Right cardiac atrium (tissue), 5 donors: Measurements from ENCODE around the gene RAB11FIP4. TPM values are rescaled to one million over a fixed set of nuclear protein-coding genes. Genes with fewer than 3 reads are reported as not detected.
A peak's percentile ranks its signal among the peaks of the same experiment; 100 is the strongest.

Experiments used
- ATAC-seq, 2 donors: fragments of 200-7000 bp; cut with Tn5 transposase; one replicate each; pipeline versions ENCODE4 v1.8.0 to v1.9.1; 2020; ENCODE audit warnings: moderate library complexity in 2 of 2, mild to moderate bottlenecking in 1 of 2
- DNase-seq, 3 donors: peaks; one replicate each; pipeline ENCODE4 v3.0.0-alpha.2; 2020
- H3K27ac ChIP-seq: one replicate; pipeline ENCODE4 v1.5.1; 2013; ENCODE audit warnings: mild to moderate bottlenecking, low read length, control low read depth, moderate library complexity
- H3K27me3 ChIP-seq: one replicate; pipeline ENCODE4 v1.6.1; 2013; ENCODE audit not compliant: control insufficient read depth, insufficient read depth
- H3K4me1 ChIP-seq: one replicate; pipeline ENCODE4 v1.6.1; 2013; ENCODE audit warnings: low read length; ENCODE audit not compliant: control insufficient read depth, insufficient read depth
- H3K4me3 ChIP-seq: one replicate; pipeline ENCODE4 v1.5.1; 2013; ENCODE audit warnings: low read length, control low read depth
- H3K9me3 ChIP-seq: one replicate; pipeline ENCODE4 v1.6.1; 2013; ENCODE audit warnings: low read length; ENCODE audit not compliant: control insufficient read depth
- WGBS: extraction: QIAGEN DNeasy Blood & Tissue Kit; methylation state at CpG from one replicate; pipeline ENCODE4 v1.1.7; 2013; 5-methylcytosine and 5-hydroxymethylcytosine counted together
- intact Hi-C, 4 donors: fragments of 100-400 bp; cut with DNase I; formaldehyde crosslinking; loops; one replicate each; pipeline versions ENCODE4 v1.11.0 to v1.14.0; 2022 to 2023
- microRNA-seq, 2 donors: library from miRNA; unstranded; fragments of <30 nt; microRNA quantifications; one replicate each; pipeline ENCODE4 v1.2.0, GENCODE V29; 2020 to 2021
- polyA plus RNA-seq: library from polyadenylated mRNA; stranded (reverse); fragments of 200-250 nt; gene quantifications from one replicate; pipeline ENCODE4 v1.2.3, GENCODE V29; 2013
- total RNA-seq, 4 donors: library from RNA; stranded (reverse); fragmentation: NEBNext Ultra II Directional; extraction: Animal tissue kit (Norgen Biotek cat#: 25700); gene quantifications; one replicate each; pipeline ENCODE4 v1.2.1, GENCODE V29; 2021
- donor health status: healthy with polysubstance abuse.
- donor health status: DM: no; HTN: yes; CAD: no.
- donor health status: DM: no; HTN: no; CAD: no.
- donor health status: DM: no; HTN: yes; CAD: no; lungs with severe emphysema.
- donor health status: DM: yes; HTN: yes; CAD: no.

The RAB11FIP4 gene
- total and polyA plus RNA-seq, 5 donors: 2.8 to 12.3 (median 7.7) TPM

DNA sequence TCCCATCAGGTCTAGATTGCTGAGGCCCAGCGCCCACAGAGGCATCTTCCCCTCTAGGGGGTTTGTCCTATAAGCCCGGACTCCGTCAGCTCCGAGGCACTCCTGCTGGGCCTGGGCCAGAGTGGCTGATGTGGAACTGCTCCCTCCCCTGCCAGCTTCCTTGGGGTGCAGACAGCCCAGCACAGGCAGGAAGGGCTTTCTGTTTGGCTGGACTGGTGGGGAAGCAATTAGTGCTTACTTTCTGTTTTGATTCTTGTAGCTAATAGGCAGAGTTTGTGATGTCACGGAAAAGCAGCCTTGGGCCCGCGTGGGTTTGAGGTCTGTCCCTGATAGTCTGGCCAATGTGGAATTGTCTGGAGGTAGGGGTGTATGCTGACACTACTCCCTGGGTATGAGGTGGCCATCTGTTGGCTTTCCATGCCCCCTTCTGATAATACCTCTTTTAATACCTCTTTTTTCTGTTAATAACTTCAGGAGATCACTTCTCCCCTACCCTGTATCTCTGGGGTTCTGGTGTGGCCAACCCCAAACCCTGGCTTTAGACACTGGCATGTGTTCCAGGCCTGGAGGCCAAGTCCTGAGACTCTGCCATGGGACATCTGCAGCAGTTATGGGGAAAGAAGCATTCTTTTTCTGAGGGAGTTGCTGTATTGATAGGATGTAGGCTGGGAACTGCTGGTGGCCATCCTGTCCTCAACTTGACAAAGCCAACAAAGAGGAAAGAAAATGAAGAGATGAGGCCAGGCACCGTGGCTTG, 190.9 kb downstream of the RAB11FIP4 start:
- Histone ChIP-seq H3K27ac (peak overlapping the region; percentile 70), H3K4me3 (no peak overlapping the region), H3K9me3 (no peaks in the 10 kb centered on the region), H3K4me1 (peaks cover 16% of the 10 kb centered on the region), H3K27me3 (no peaks in the 10 kb centered on the region)
- DNase-seq (peak; percentile 70 to 90 (median 88)), ATAC-seq (peak; percentile 76 to 79)
- WGBS: 29% methylated on average over 8 of the region's 8 CpGs
- intact Hi-C loops: no loop called here

DNA sequence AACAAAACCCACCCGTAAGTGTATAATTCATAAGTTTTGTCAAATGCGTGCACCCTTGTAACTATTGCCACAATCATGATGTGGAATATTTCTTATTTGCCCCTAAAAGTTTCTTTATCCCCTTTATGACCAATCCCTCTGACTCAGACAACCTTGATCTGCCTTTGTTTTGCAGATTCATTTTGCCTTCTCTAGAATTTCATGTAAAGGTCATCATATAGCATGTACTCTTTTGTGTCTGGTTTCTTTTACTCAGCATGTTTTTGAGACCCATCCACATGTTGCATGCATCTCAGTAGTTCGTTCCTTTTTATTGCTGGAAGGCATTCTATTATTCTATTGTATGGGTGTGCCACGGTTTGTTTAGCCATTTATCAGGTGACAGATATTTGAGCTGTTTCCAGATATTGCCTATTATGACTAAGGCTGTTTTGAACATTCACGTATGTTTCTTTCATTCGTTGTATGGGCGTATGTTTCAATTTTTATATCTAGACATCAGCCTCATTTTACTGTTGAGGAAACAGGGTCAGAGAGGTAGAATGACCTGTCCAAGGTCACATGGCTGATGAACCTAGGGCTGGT, 192.4 kb downstream of the RAB11FIP4 start:
- Histone ChIP-seq H3K4me3 (no peak overlapping the region), H3K27ac (no peak overlapping the region), H3K9me3 (no peaks in the 10 kb centered on the region), H3K27me3 (no peaks in the 10 kb centered on the region), H3K4me1 (peaks cover 16% of the 10 kb centered on the region)
- no peak for ATAC-seq
- 82% methylated on average over 7 of the region's 7 CpGs for WGBS
- no peak for DNase-seq
- intact Hi-C loops: no loop called here

- no peak overlapping the region for H3K4me3 ChIP-seq
- intact Hi-C loops: no loop called here
- WGBS: 95% methylated on average over 6 of the region's 6 CpGs
- no peak overlapping the region for H3K27ac ChIP-seq
- H3K9me3 ChIP-seq: no peaks in the 10 kb centered on the region
- DNase-seq: no peak
- no peak for ATAC-seq
- H3K27me3 ChIP-seq: no peaks in the 10 kb centered on the region
- H3K4me1 ChIP-seq: peaks cover 16% of the 10 kb centered on the region
These were observed 193.2 kb downstream of the RAB11FIP4 start for GRCh38 chr17:31584438-31585279.

GRCh38 chr17:31585280-31585630, 193.8 kb downstream of the RAB11FIP4 start:
- Histone ChIP-seq H3K4me1 (peaks cover 16% of the 10 kb centered on the region), H3K27me3 (no peaks in the 10 kb centered on the region), H3K4me3 (no peak overlapping the region), H3K9me3 (no peaks in the 10 kb centered on the region), H3K27ac (no peak overlapping the region)
- ATAC-seq (no peak), DNase-seq (no peak)
- WGBS: 91% methylated on average over 6 of the region's 6 CpGs
- intact Hi-C loops: no loop called here

DNA sequence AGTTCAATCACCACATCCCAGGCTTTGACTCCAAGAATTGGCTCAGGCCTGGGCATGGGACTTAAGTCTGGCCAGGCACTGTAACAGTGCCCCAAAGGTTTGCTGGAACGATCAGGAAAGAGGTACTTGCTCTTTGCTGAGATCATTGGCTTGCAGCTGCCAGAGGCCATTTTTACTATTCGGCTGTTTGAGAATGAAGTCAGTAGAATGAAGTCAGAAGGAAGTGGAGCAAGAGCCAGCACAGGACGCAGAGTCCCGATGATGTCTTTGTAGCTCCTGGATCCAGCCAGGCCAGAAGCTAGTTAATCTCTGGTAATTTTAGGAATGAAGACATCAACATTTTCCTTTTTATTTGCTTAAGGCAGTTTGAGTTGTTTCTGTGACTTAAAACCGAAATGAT, 195.5 kb downstream of the RAB11FIP4 start:
- Histone ChIP-seq H3K9me3 (no peaks in the 10 kb centered on the region), H3K27ac (no peak overlapping the region), H3K4me3 (no peak overlapping the region), H3K4me1 (peaks cover 4% of the 10 kb centered on the region), H3K27me3 (no peaks in the 10 kb centered on the region)
- whole genome bisulfite sequencing: 39% methylated on average over 5 of the region's 5 CpGs
- DNase-seq: no peak
- intact Hi-C loops: no loop called here
- no peak for ATAC-seq

DNA sequence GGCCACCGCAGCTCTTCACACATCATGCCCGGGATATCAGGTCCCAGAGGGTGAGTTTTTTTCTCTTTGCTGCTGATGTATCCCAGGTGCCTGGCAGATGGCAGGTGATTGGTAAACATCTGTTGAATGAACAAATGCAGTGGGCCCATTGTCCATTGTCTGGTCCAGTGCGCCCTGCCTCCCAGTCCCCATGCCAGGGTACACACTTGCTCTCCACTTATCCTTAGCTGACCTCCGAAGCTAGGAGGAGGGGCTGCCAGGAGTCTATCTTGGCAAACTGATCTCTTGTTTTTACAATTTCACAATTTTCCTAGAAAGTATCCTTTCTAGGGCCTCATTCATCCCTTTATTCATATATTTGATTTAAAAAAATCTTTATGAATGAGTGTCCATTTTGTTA, 196.0 kb downstream of the RAB11FIP4 start:
- intact Hi-C loops: no loop called here
- Histone ChIP-seq H3K27ac (no peak overlapping the region), H3K9me3 (no peaks in the 10 kb centered on the region), H3K27me3 (no peaks in the 10 kb centered on the region), H3K4me3 (no peak overlapping the region), H3K4me1 (peaks cover 2% of the 10 kb centered on the region)
- DNase-seq (no peak), ATAC-seq (no peak)
- 81% methylated on average over 4 of the region's 4 CpGs for WGBS

Small RNAs within 50 kb of the gene (microRNA-seq; reads per million reads assigned to microRNA genes)
- gene MIR193A (162 to 262 reads per million in 2 donors), gene MIR365B (1.1 to 2.1 reads per million in 2 donors), gene MIR4725 (0.84 to 3.7 reads per million in 2 donors)

Other genes starting within 250 kb of the RAB11FIP4 start
- not detected for gene OMG, start 94.4 kb upstream of the RAB11FIP4 start, total RNA-seq
- 0.14 TPM for gene OMG, start 94.4 kb upstream of the RAB11FIP4 start, polyA plus RNA-seq
- 10 to 100 TPM in 1 of 4 donors, 1 to 10 TPM in 3; 2.5 to 10.4 (median 5.7) TPM for gene EVI2B, start 77.6 kb upstream of the RAB11FIP4 start, total RNA-seq
- gene EVI2B, start 77.6 kb upstream of the RAB11FIP4 start, polyA plus RNA-seq: 2.0 TPM
- 1 to 10 TPM; 3.0 to 6.9 (median 4.2) TPM for gene EVI2A, start 70.1 kb upstream of the RAB11FIP4 start, total RNA-seq
- 2.2 TPM for gene EVI2A, start 70.1 kb upstream of the RAB11FIP4 start, polyA plus RNA-seq